Mucosa of rectum (tissue), 2 donors: ENCODE measurements around the gene TKT.
A peak's percentile ranks its signal among the peaks of the same experiment; 100 is the strongest.

ENCODE experiments used
- H3K27ac ChIP-seq, 2 donors: one replicate each; pipeline ENCODE4 v1.7.0; 2013; ENCODE audit warnings: inconsistent platforms in 2 of 2, low read depth in 2 of 2, low read length in 2 of 2
- H3K27me3 ChIP-seq, 2 donors: one replicate each; pipeline ENCODE4 v1.7.0; 2013; ENCODE audit warnings: low read length in 2 of 2; ENCODE audit not compliant: control insufficient read depth in 2 of 2, insufficient read depth in 2 of 2
- H3K36me3 ChIP-seq, 2 donors: one replicate each; pipeline ENCODE4 v1.7.0; 2013; ENCODE audit warnings: low read length in 2 of 2; ENCODE audit not compliant: control insufficient read depth in 2 of 2, insufficient read depth in 2 of 2
- H3K4me1 ChIP-seq, 2 donors: one replicate each; pipeline ENCODE4 v1.7.0; 2013; ENCODE audit warnings: low read length in 2 of 2, mild to moderate bottlenecking in 1 of 2; ENCODE audit not compliant: control insufficient read depth in 2 of 2, insufficient read depth in 2 of 2
- H3K4me3 ChIP-seq, 2 donors: one replicate each; pipeline ENCODE4 v1.7.0; 2013; ENCODE audit warnings: low read length in 2 of 2
- H3K9ac ChIP-seq, 2 donors: one replicate each; pipeline ENCODE4 v1.7.0; 2013; ENCODE audit warnings: low read length in 2 of 2, low read depth in 1 of 2, mild to moderate bottlenecking in 1 of 2
- H3K9me3 ChIP-seq, 2 donors: one replicate each; pipeline ENCODE4 v1.7.0; 2013; ENCODE audit warnings: low read length in 2 of 2; ENCODE audit not compliant: control insufficient read depth in 2 of 2
- donor health status: healthy.
- donor health status: Normal muscosa, but diverticular disease.

Gene TKT

DNA sequence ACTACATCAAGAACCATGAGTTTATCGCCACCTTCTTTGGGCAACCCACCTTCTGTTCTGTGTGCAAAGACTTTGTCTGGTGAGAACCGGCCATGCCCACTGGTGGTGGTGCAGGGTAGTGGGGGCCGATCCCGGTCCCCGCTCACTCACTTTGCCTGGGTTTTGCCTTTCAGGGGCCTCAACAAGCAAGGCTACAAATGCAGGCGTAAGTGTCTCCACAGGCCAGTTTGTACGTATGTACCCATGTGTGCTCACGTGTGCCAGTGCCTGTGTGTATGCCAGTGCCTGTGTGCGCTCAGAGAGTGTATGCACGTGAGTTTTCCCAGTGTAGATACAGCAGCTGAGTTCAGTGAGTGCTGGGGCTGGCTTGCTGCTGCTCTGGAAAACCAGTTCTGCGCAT is 74.3 kb downstream of the TKT start:
- Histone ChIP-seq H3K9me3 (no peaks in the 10 kb centered on the region), H3K27ac (no peak overlapping the region), H3K4me1 (peaks cover 0 to 2% of the 10 kb centered on the region in 2 donors), H3K4me3 (no peak overlapping the region), H3K27me3 (no peaks in the 10 kb centered on the region), H3K36me3 (peaks cover 72 to 74% of the 10 kb centered on the region in 2 donors), H3K9ac (no peak overlapping the region)

DNA sequence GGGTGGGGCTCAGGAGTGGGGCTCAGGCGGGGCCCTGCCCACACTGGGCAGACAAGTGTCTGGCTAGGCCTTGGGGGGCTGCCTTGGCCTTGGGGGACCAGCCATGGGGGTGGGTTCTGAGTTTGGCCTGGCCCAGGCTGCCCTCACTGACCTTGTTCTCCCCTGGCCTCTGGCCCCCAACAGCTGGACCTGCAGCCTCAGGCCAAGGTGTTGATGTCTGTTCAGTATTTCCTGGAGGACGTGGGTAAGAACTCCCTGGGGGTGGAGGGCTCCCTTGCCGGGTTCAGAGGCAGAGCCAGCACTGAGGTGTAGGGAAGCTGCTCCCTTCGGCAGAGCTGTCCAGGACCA is 74.8 kb downstream of the TKT start:
- peaks cover 67 to 73% of the 10 kb centered on the region in 2 donors for H3K36me3 ChIP-seq
- H3K4me1 ChIP-seq = peaks cover 0 to 2% of the 10 kb centered on the region in 2 donors
- no peak overlapping the region for H3K27ac ChIP-seq
- no peaks in the 10 kb centered on the region for H3K9me3 ChIP-seq
- H3K4me3 ChIP-seq = no peak overlapping the region
- no peaks in the 10 kb centered on the region for H3K27me3 ChIP-seq
- no peak overlapping the region for H3K9ac ChIP-seq

DNA sequence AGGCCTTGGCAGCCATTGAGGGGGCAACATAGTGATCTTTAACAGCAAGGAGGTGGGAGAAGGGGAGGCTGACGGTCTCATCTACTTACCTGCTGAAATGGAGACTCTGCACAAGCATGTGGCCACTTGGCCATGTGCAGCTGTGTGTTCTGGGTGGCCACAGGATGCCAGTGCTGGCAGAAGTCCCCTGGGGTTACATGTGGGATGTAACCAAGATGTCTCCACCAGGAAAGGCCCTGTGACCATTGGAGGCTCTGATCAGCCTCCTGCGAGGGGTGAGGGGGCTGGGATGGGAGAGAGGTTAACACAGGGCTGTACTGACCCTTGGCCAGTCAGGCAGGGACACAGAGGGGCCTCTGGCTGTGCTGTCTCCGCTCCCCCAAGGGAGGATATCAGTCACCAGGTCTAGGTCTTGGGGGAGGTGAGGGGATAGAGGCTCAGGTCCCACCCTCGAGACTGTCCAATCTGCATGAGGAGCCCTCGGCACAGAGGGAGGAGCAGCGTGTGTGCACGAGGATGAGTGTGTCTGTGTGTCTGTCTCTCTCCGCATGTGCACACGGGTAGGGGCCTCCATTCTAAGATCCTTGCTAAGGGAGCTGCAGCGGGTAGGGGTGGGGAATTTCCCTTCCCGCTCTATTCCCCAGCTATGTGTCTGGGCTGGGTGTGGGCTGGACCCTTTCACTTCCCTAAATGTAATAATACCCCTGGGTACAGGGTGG is 75.4 kb downstream of the TKT start:
- no peak overlapping the region for H3K27ac ChIP-seq
- peaks cover 0 to 2% of the 10 kb centered on the region in 2 donors for H3K4me1 ChIP-seq
- H3K9me3 ChIP-seq = no peaks in the 10 kb centered on the region
- no peaks in the 10 kb centered on the region for H3K27me3 ChIP-seq
- H3K9ac ChIP-seq = no peak overlapping the region
- no peak overlapping the region for H3K4me3 ChIP-seq
- peaks cover 66 to 73% of the 10 kb centered on the region in 2 donors for H3K36me3 ChIP-seq

DNA sequence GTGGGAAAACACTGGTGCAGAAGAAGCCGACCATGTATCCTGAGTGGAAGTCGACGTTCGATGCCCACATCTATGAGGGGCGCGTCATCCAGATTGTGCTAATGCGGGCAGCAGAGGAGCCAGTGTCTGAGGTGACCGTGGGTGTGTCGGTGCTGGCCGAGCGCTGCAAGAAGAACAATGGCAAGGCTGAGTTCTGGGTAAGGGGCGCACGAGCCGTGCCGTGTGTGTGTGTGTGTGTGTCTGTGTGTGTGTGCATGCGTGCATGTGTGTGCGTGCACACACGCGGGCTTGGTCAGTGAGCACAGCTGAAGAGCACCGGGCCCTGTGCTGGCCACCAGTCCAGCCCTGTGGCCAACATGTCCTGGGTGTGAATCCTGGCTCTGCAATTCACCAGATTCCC is 76.2 kb downstream of the TKT start:
- Histone ChIP-seq H3K36me3 (peaks cover 64 to 71% of the 10 kb centered on the region in 2 donors), H3K9me3 (no peaks in the 10 kb centered on the region)

DNA sequence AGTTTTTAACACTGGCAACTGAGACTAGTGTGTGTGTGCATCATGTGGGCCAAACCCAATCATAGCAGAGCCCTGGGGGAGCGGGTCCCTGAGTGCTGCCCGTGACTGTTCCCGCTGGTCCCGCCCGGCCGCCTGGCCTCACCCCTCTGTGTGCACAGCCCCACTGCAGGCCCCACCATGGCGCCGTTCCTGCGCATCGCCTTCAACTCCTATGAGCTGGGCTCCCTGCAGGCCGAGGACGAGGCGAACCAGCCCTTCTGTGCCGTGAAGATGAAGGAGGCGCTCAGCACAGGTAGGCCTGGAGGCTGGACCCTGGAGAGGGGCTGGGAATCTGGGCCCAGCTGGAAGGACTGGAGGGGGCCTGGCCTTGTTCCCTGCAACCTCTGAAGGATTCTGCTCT is 77.6 kb downstream of the TKT start:
- no peak overlapping the region for H3K27ac ChIP-seq
- peaks cover 0 to 12% of the 10 kb centered on the region in 2 donors for H3K4me1 ChIP-seq
- H3K9me3 ChIP-seq = no peaks in the 10 kb centered on the region
- H3K27me3 ChIP-seq = no peaks in the 10 kb centered on the region
- H3K36me3 ChIP-seq = peaks cover 67 to 76% of the 10 kb centered on the region in 2 donors
- H3K4me3 ChIP-seq = no peak overlapping the region
- no peak overlapping the region for H3K9ac ChIP-seq

More for the DNA sequence above, 76.2 kb downstream of the TKT start:
- Histone ChIP-seq H3K4me1 (peaks cover 0 to 6% of the 10 kb centered on the region in 2 donors), H3K27ac (no peak overlapping the region), H3K9ac (no peak overlapping the region), H3K27me3 (no peaks in the 10 kb centered on the region), H3K4me3 (no peak overlapping the region)

DNA sequence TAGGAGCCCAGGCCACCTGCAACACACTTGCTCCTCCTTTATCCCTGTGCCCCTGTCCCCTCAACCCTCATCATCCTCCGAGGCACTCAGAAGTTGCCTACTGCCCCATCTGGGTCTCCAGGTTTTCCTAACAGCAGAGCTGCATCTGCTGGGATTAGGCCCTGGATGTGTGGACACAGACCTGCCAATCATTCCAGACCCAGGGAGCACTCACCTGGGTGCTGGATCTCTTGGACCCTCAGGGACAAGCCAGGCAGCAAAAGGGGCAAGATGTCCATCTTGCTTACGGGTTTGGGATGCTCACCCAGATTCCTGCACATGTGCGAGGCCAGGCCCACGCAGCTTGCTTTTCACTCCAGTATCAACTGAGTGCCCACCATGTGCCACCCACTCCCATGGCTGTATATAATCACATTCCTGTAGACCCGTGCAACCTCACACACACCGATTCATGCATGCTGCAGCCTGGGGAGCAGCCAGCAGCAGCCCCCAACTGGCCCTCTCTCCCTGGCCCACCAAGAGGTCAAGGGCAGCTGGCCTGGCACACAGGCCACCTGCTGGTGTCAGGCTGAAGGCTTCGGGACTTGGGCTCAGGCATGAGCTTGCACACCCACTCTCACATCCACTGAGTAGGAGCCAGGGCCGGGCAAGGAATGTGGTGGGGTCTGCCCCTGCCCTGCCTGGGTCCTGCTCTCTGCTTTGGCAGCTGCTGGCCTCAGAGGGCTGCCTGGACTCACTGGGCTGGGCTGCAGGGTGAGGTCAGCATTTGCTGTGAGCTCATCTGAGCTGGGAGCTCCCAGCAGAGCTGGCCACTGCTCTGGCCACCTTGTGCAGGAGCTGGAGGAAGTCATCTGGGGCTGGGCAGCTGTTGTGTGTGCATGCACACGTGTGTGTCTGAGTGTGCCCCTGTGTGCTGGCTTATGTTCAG is 79.9 kb downstream of the TKT start:
- peaks cover 56 to 58% of the 10 kb centered on the region in 2 donors for H3K36me3 ChIP-seq
- H3K9ac ChIP-seq = no peak overlapping the region
- H3K27ac ChIP-seq = peak overlapping the region in 1 of 2 donors; percentile 52

More for the DNA sequence above, 79.9 kb downstream of the TKT start:
- no peaks in the 10 kb centered on the region for H3K9me3 ChIP-seq
- no peaks in the 10 kb centered on the region for H3K27me3 ChIP-seq
- H3K4me3 ChIP-seq = no peak overlapping the region
- H3K4me1 ChIP-seq = peaks cover 10 to 24% of the 10 kb centered on the region in 2 donors
